Measurements from ENCODE around the gene AACS. TPM values are rescaled to one million over a fixed set of nuclear protein-coding genes. Genes with fewer than 3 reads are reported as not detected.

AACS gene
- total and polyA plus RNA-seq, 2 donors (not counting 1 experiment from before 2014, with no cell fraction given) = 6.1 to 20.8 TPM

GRCh38 chr12:125079648-125080645, 14.7 kb downstream of the AACS start:
- CTCF ChIA-PET = interaction anchor here (0.7 kb wide), 1 partner anchor 146 kb away, joined by 3 read pairs; no protein-coding TSS in a partner anchor

More at GRCh38 chr12:125079648-125080645, 14.7 kb downstream of the AACS start:
- no peak for DNase-seq
- Mint-ChIP-seq H3K4me1 (peaks cover 2% of the 10 kb centered on the region), H3K4me3 (no peak overlapping the region), H3K27me3 (no peaks in the 10 kb centered on the region), H3K9me3 (ENCODE audit: insufficient read depth) (no peaks in the 10 kb centered on the region), H3K27ac (no peak overlapping the region)
- TF ChIP-seq, protein P1, sequence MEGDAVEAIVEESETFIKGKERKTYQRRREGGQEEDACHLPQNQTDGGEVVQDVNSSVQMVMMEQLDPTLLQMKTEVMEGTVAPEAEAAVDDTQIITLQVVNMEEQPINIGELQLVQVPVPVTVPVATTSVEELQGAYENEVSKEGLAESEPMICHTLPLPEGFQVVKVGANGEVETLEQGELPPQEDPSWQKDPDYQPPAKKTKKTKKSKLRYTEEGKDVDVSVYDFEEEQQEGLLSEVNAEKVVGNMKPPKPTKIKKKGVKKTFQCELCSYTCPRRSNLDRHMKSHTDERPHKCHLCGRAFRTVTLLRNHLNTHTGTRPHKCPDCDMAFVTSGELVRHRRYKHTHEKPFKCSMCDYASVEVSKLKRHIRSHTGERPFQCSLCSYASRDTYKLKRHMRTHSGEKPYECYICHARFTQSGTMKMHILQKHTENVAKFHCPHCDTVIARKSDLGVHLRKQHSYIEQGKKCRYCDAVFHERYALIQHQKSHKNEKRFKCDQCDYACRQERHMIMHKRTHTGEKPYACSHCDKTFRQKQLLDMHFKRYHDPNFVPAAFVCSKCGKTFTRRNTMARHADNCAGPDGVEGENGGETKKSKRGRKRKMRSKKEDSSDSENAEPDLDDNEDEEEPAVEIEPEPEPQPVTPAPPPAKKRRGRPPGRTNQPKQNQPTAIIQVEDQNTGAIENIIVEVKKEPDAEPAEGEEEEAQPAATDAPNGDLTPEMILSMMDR (IDR thresholded peaks at IDR 0.05) = no peak
- TF ChIP-seq EZH2 (IDR thresholded peaks at IDR 0.05; ENCODE audit: borderline replicate concordance, insufficient read depth, low read depth, low read length, poor library complexity, severe bottlenecking) = no peak
- WGBS (ENCODE audit: insufficient coverage) = 100% methylated on average over 5 of the region's 15 CpGs
- no peak for ATAC-seq (ENCODE audit: low read depth)
- intact Hi-C loops (cut with micrococcal nuclease) = no loop called here
- Histone ChIP-seq H2AFZ (ENCODE audit: insufficient read depth, low read depth, low read length, poor library complexity, severe bottlenecking) (no peak overlapping the region), H3K27me3 (replicated peaks in 1 of 4; ENCODE audit: control extremely low read depth in 1 of 4, control insufficient read depth in 3 of 4, insufficient read depth in 4 of 4, low read length in 3 of 4) (no peaks in the 10 kb centered on the region), H3K4me3 (ENCODE audit: control extremely low read depth in 1 of 5, extremely low read depth in 1 of 5, insufficient read depth in 1 of 5, low read depth in 2 of 5, low read length in 4 of 5) (no peak overlapping the region), H3K79me2 (ENCODE audit: control insufficient read depth, insufficient read depth, low read length) (no peaks in the 10 kb centered on the region), H3K4me2 (replicated peaks; ENCODE audit: low read depth, low read length, poor library complexity, severe bottlenecking) (no peak overlapping the region), H3K9me3 (ENCODE audit: control extremely low read depth in 1 of 3, control insufficient read depth in 2 of 3, insufficient read depth in 1 of 3, low read length in 2 of 3) (no peaks in the 10 kb centered on the region), H3K9ac (ENCODE audit: low read length) (no peak overlapping the region), H3K4me1 (ENCODE audit: control insufficient read depth in 2 of 2, insufficient read depth in 2 of 2, low read length in 2 of 2) (no peaks in the 10 kb centered on the region), H3K27ac (ENCODE audit: low read length in 2 of 2) (no peak overlapping the region), H4K20me1 (ENCODE audit: control insufficient read depth, insufficient read depth, low read length, poor library complexity, severe bottlenecking) (no peaks in the 10 kb centered on the region), H3K36me3 (replicated peaks in 1 of 2; ENCODE audit: control extremely low read depth in 1 of 2, control insufficient read depth in 1 of 2, extremely low read depth in 1 of 2, insufficient read depth in 2 of 2, low read length in 1 of 2) (peaks cover 1 to 3% of the 10 kb centered on the region in 2 experiments)
- POLR2A ChIA-PET = no interaction called here
